DND-41 (cell line): ENCODE results near the gene WSB2.

ENCODE experiments used
- EZH2 ChIP-seq: IDR thresholded peaks from 3 replicates; pipeline ENCODE4 v1.6.1; 2012; ENCODE audit warnings: borderline replicate concordance, low read depth, mild to moderate bottlenecking, moderate library complexity, low read length, inconsistent platforms; ENCODE audit not compliant: severe bottlenecking
- TF ChIP-seq, protein P1 (sequence below): IDR thresholded peaks from 2 replicates; pipeline ENCODE4 v1.5.1; 2012; ENCODE audit warnings: borderline replicate concordance, low read length, moderate library complexity, mild to moderate bottlenecking; ENCODE audit not compliant: poor library complexity, severe bottlenecking; ENCODE audit errors: extremely low read depth

DNA sequence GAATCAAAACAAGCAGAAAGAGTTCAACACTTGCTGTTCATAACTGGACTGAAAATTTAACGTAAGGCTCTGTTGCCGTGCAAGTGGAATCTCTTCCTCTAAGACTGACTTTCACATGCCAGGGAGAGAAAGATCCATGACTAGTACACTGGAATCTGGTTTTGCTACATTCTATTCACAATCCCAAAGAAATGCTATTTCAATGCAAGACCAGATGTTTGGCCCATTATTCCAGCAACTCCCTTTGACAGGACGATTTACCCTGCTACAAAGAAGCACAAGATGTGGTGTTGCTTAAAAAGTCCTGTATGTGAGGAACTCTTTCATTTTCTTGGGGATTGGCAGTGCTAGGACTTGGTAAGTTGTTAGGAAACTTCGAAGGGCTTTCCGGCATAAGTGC is 27.1 kb downstream of the WSB2 start:
- TF ChIP-seq, protein P1, sequence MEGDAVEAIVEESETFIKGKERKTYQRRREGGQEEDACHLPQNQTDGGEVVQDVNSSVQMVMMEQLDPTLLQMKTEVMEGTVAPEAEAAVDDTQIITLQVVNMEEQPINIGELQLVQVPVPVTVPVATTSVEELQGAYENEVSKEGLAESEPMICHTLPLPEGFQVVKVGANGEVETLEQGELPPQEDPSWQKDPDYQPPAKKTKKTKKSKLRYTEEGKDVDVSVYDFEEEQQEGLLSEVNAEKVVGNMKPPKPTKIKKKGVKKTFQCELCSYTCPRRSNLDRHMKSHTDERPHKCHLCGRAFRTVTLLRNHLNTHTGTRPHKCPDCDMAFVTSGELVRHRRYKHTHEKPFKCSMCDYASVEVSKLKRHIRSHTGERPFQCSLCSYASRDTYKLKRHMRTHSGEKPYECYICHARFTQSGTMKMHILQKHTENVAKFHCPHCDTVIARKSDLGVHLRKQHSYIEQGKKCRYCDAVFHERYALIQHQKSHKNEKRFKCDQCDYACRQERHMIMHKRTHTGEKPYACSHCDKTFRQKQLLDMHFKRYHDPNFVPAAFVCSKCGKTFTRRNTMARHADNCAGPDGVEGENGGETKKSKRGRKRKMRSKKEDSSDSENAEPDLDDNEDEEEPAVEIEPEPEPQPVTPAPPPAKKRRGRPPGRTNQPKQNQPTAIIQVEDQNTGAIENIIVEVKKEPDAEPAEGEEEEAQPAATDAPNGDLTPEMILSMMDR: no peak
- TF ChIP-seq EZH2: no peak
